H9 (cell line): Measurements from ENCODE around the gene PGBD5. TPM values are rescaled to one million over a fixed set of nuclear protein-coding genes. Genes with fewer than 3 reads are reported as not detected.

Source experiments
- DNase-seq: peaks from one replicate; pipeline ENCODE4 v3.0.0-alpha.2; 2017
- H2AFZ ChIP-seq: one replicate; pipeline ENCODE4 v1.6.1; 2013; ENCODE audit warnings: mild to moderate bottlenecking, low read length, control low read depth, moderate library complexity
- H2AK5ac ChIP-seq: 2 replicates; pipeline ENCODE4 v1.6.1; 2013; ENCODE audit warnings: low read length, control low read depth, mixed read lengths; ENCODE audit not compliant: insufficient read length
- H2BK120ac ChIP-seq: one replicate; pipeline ENCODE4 v1.6.1; 2013; ENCODE audit warnings: low read depth, mild to moderate bottlenecking, low read length, control low read depth, inconsistent platforms; ENCODE audit not compliant: poor library complexity, severe bottlenecking
- H2BK12ac ChIP-seq: 2 replicates; pipeline ENCODE4 v1.6.1; 2013; ENCODE audit warnings: low read length, control low read depth, mixed read lengths, low read depth; ENCODE audit not compliant: insufficient read length
- H2BK15ac ChIP-seq: 2 replicates; pipeline ENCODE4 v1.6.1; 2013; ENCODE audit warnings: low read depth, low read length, control low read depth
- H2BK20ac ChIP-seq: one replicate; pipeline ENCODE4 v1.6.1; 2013; ENCODE audit warnings: low read depth, mild to moderate bottlenecking, low read length, control low read depth, inconsistent platforms; ENCODE audit not compliant: poor library complexity, severe bottlenecking
- H2BK5ac ChIP-seq: 2 replicates; pipeline ENCODE4 v1.6.1; 2013; ENCODE audit warnings: low read length, control low read depth, mixed read lengths; ENCODE audit not compliant: insufficient read length
- H3K14ac ChIP-seq: 2 replicates; pipeline ENCODE4 v1.6.1; 2013; ENCODE audit warnings: low read length, control low read depth; ENCODE audit not compliant: insufficient read depth
- H3K18ac ChIP-seq: 2 replicates; pipeline ENCODE4 v1.6.1; 2013; ENCODE audit warnings: low read depth, mild to moderate bottlenecking, mixed read lengths, low read length, control low read depth; ENCODE audit not compliant: insufficient read length
- H3K23ac ChIP-seq: 2 replicates; pipeline ENCODE4 v1.6.1; 2013; ENCODE audit warnings: low read length, control low read depth, mixed read lengths, low read depth; ENCODE audit not compliant: insufficient read length
- H3K23me2 ChIP-seq: 2 replicates; pipeline ENCODE4 v1.6.1; 2013; ENCODE audit warnings: low read depth, mild to moderate bottlenecking, mixed read lengths, low read length, control low read depth; ENCODE audit not compliant: insufficient read length, poor library complexity, severe bottlenecking
- H3K27ac ChIP-seq: 2 replicates; pipeline ENCODE4 v1.5.1; 2013; ENCODE audit warnings: low read length, control low read depth, mixed read lengths, low read depth; ENCODE audit not compliant: insufficient read length
- H3K27me3 ChIP-seq: 2 replicates; pipeline ENCODE4 v1.6.1; 2013; ENCODE audit warnings: low read length, control low read depth, inconsistent platforms; ENCODE audit not compliant: insufficient read depth
- H3K4ac ChIP-seq: 2 replicates; pipeline ENCODE4 v1.6.1; 2013; ENCODE audit warnings: low read depth, mild to moderate bottlenecking, control low read depth, inconsistent platforms, low read length, moderate library complexity
- H3K4me1 ChIP-seq: 2 replicates; pipeline ENCODE4 v1.6.1; 2013; ENCODE audit warnings: low read length, control low read depth, inconsistent platforms; ENCODE audit not compliant: insufficient read depth
- H3K4me2 ChIP-seq: 2 replicates; pipeline ENCODE4 v1.6.1; 2013; ENCODE audit warnings: low read length, control low read depth, mixed read lengths; ENCODE audit not compliant: insufficient read length, insufficient read depth
- H3K56ac ChIP-seq: 2 replicates; pipeline ENCODE4 v1.6.1; 2013; ENCODE audit warnings: low read depth, mild to moderate bottlenecking, mixed read lengths, low read length, control low read depth; ENCODE audit not compliant: insufficient read length
- H3K79me1 ChIP-seq: 2 replicates; pipeline ENCODE4 v1.6.1; 2013; ENCODE audit warnings: low read depth, mild to moderate bottlenecking, moderate library complexity, low read length, control low read depth, inconsistent platforms; ENCODE audit not compliant: insufficient read depth, poor library complexity, severe bottlenecking
- H3K79me2 ChIP-seq: 2 replicates; pipeline ENCODE4 v1.6.1; 2013; ENCODE audit warnings: low read length, control low read depth, inconsistent platforms; ENCODE audit not compliant: insufficient read depth
- H3K9ac ChIP-seq: 2 replicates; pipeline ENCODE4 v1.6.1; 2013; ENCODE audit warnings: low read length, control low read depth, mixed read lengths; ENCODE audit not compliant: insufficient read length; ENCODE audit errors: extremely low read depth
- H3K9me3 ChIP-seq: one replicate; pipeline ENCODE4 v1.6.1; 2013; ENCODE audit warnings: low read depth, low read length, inconsistent platforms; ENCODE audit not compliant: control insufficient read depth
- H3T11ph ChIP-seq: one replicate; pipeline ENCODE4 v1.6.1; 2013; ENCODE audit warnings: mild to moderate bottlenecking, low read length, control low read depth, inconsistent platforms
- H4K20me1 ChIP-seq: one replicate; pipeline ENCODE4 v1.6.1; 2013; ENCODE audit not compliant: control insufficient read depth, insufficient read length, insufficient read depth
- H4K5ac ChIP-seq: 2 replicates; pipeline ENCODE4 v1.6.1; 2013; ENCODE audit warnings: low read depth, mild to moderate bottlenecking, mixed read lengths, low read length, control low read depth; ENCODE audit not compliant: insufficient read length
- H4K8ac ChIP-seq: replicated peaks from 2 replicates; pipeline ENCODE4 v1.6.1; 2013; ENCODE audit warnings: low read length, control low read depth, mixed read lengths, low read depth; ENCODE audit not compliant: insufficient read length
- H4K91ac ChIP-seq: 2 replicates; pipeline ENCODE4 v1.6.1; 2013; ENCODE audit warnings: low read depth, mild to moderate bottlenecking, moderate library complexity, mixed read lengths, low read length, control low read depth; ENCODE audit not compliant: insufficient read length
- H3K27ac Mint-ChIP-seq, 3 experiments: 2 replicates in 2 of 3; 3 replicates in 1 of 3; pipeline ENCODE4 v1.8.0; 2020 to 2021; ENCODE audit warnings: mixed read lengths in 3 of 3, mild to moderate bottlenecking in 1 of 3, moderate library complexity in 1 of 3
- H3K27me3 Mint-ChIP-seq: 2 replicates; pipeline ENCODE4 v1.8.0; 2021; ENCODE audit warnings: low read depth, mild to moderate bottlenecking, moderate library complexity, mixed read lengths
- H3K36me3 Mint-ChIP-seq, 3 experiments: 2 replicates in 2 of 3; 3 replicates in 1 of 3; pipeline ENCODE4 v1.8.0; 2020 to 2021; ENCODE audit warnings: low read depth in 3 of 3, mixed read lengths in 3 of 3; ENCODE audit not compliant: insufficient read depth in 1 of 3
- H3K4me1 Mint-ChIP-seq, 2 experiments: 2 replicates each; pipeline ENCODE4 v1.8.0; 2020; ENCODE audit warnings: mixed read lengths in 2 of 2
- H3K4me3 Mint-ChIP-seq, 2 experiments: 2 replicates in 1 of 2; 3 replicates in 1 of 2; pipeline ENCODE4 v1.8.0; 2020 to 2021; ENCODE audit warnings: mild to moderate bottlenecking in 2 of 2, mixed read lengths in 2 of 2, moderate library complexity in 1 of 2
- H3K9me3 Mint-ChIP-seq, 2 experiments: 2 replicates in 1 of 2; 3 replicates in 1 of 2; pipeline ENCODE4 v1.8.0; 2020; ENCODE audit warnings: mild to moderate bottlenecking in 2 of 2, mixed read lengths in 2 of 2, moderate library complexity in 1 of 2
- CTCF ChIP-seq: fragments of 200-600 bp; sonication (generic); conservative IDR thresholded peaks from 3 replicates; pipeline ENCODE4 v1.8.0; 2021; ENCODE audit warnings: antibody characterized with exemption, mild to moderate bottlenecking
- WGBS: extraction: QIAGEN DNeasy Blood & Tissue Kit; methylation state at CpG from one replicate; pipeline ENCODE4 v1.1.7; 2013; ENCODE audit warnings: missing lambda C conversion rate, low lambda C conversion rate, mixed read lengths; ENCODE audit not compliant: insufficient read length; ENCODE audit errors: extremely low coverage; 5-methylcytosine and 5-hydroxymethylcytosine counted together
- total RNA-seq: library from RNA; stranded (reverse); gene quantifications from 2 replicates; pipeline ENCODE4 v1.2.1, GENCODE V29; 2021

PGBD5 gene
- total RNA-seq, 1 experiment from 2014 or later = 19.1 TPM

- no CpG with 5 or more reads among the region's 23 CpGs for WGBS
- H2AK5ac ChIP-seq = no peak overlapping the region
- no peak overlapping the region for H3K9ac ChIP-seq
- H3K79me1 ChIP-seq = no peaks in the 10 kb centered on the region
- Mint-ChIP-seq H3K27me3 (no peaks in the 10 kb centered on the region; the same call in none of the 2 replicates), H3K36me3 (peaks cover 13 to 27% (median 23%) of the 10 kb centered on the region in 3 experiments), H3K4me3 (no peak overlapping the region), H3K27ac (no peak overlapping the region), H3K9me3 (no peaks in the 10 kb centered on the region; a peak in 1 of 5 replicates), H3K4me1 (peaks cover 0 to under 1% of the 10 kb centered on the region in 2 experiments; a peak in 1 of 4 replicates)
- no peak overlapping the region for H3K4me2 ChIP-seq
- no peak overlapping the region for H3K18ac ChIP-seq
- H4K8ac ChIP-seq = no peak overlapping the region
- H3K23ac ChIP-seq = no peak overlapping the region
- no peak overlapping the region for H2BK5ac ChIP-seq
- no peak overlapping the region for H2BK20ac ChIP-seq
- no peak overlapping the region for H2AFZ ChIP-seq
- TF ChIP-seq CTCF = no peak
- H3K4me1 ChIP-seq = no peaks in the 10 kb centered on the region
- no peak overlapping the region for H3K27ac ChIP-seq
- H3K79me2 ChIP-seq = no peaks in the 10 kb centered on the region
- H3K56ac ChIP-seq = no peak overlapping the region
- H2BK12ac ChIP-seq = no peak overlapping the region
- H3K27me3 ChIP-seq = no peaks in the 10 kb centered on the region
- H3K9me3 ChIP-seq = no peaks in the 10 kb centered on the region
- DNase-seq = no peak
- H2BK120ac ChIP-seq = no peak overlapping the region
- no peak overlapping the region for H3K4ac ChIP-seq
- no peak overlapping the region for H4K5ac ChIP-seq
- no peaks in the 10 kb centered on the region for H3K23me2 ChIP-seq
- H3T11ph ChIP-seq = no peak overlapping the region
- H4K20me1 ChIP-seq = peaks cover 4% of the 10 kb centered on the region
- H4K91ac ChIP-seq = no peak overlapping the region
- no peak overlapping the region; the same call in 1 of the 2 replicates for H3K14ac ChIP-seq
- H2BK15ac ChIP-seq = no peak overlapping the region
Measured at GRCh38 chr1:230317823-230318819, 108.0 kb downstream of the PGBD5 start.
